ENCODE measurements around the gene SPRY1.

The SPRY1 gene

GRCh38 chr4:123409334-123409733 lies 12.7 kb downstream of the SPRY1 start:
- no peak for DNase-seq (ENCODE audit: low spot score)

DNA sequence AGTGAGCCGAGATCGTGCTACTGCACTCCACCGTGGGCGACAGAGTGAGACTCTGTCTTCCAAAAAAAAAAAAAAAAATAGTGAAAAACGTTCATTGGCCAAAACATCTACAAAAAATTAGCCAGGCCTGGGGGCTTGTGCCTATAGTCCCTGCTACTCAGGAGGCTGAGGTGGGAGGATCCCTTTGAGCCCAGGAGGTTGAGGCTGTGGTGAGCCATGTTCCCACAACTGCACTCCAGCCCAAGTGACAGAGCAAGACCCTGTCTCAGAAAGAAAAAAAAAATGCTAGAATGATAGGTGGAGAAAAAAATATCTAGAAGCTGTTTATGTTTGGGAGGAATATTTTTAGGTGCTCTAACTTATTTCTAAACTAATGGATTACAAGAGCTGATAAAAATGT lies 14.9 kb downstream of the SPRY1 start:
- no peak for DNase-seq (ENCODE audit: low spot score)

DNA sequence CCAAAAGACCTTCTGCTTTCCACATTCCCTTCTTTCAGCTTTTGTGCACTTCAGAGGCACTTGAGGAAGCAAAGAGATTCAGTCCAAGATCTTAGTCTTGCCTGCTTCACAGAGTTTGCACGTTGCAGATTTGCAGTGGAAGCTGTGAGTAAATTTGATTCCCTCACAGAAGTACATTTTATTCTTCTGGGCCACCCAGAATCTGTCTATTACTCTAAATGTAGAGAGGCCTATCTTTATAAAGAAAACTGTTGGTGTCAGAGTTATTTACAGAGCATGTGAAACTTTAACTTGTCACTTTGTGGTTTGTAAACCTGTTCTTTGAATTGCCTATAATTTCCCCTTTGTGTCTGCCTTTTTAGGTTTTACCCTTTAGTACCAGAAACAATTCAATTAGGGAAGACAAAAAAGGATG lies 15.5 kb downstream of the SPRY1 start:
- no peak for DNase-seq (ENCODE audit: low spot score)

GRCh38 chr4:123412700-123413512 lies 16.3 kb downstream of the SPRY1 start:
- no peak for DNase-seq (ENCODE audit: low spot score)

DNA sequence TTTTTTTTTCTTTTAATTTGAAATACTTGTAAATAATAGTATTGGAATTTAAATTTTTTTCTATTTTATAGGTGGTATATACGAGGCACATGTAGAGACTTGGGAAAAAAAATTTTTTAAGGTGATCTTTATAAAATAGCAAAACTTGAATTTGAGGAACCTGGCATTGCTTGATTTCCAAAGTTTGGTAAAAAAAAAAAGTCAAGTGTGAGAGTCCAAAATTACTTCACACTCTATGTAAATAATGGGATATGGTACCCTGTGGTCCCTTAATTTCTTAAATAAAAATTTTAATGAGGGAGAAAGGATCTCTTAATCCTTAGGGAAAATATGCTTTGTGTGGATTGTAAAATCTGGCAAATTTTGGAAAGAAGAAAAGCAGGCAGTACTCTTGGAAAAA lies 19.0 kb downstream of the SPRY1 start:
- no peak for DNase-seq (ENCODE audit: low spot score)

- no peak for DNase-seq (ENCODE audit: low spot score)
Observed at GRCh38 chr4:123415977-123416376, 19.4 kb downstream of the SPRY1 start.

DNA sequence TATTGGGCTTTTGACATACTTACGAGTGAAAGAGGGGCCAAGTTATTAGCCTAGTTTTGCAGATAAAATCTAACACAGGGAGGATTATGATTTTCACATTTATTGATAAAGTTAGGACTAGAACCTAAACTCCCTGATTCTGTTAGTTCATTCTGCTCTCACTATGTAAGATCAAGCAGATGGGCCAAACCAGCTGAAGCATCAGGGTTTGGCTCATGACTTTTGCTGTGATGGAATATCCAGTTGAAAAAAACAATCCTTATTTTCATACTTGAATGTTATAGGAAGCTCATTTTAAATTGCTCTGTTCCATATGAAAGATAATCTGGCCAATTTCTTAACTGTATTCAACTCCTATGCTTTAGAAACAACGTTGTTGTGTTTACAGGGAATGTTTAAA lies 21.2 kb downstream of the SPRY1 start:
- no peak for DNase-seq (ENCODE audit: low spot score)

GRCh38 chr4:123418351-123418931 lies 21.8 kb downstream of the SPRY1 start:
- DNase-seq (ENCODE audit: low spot score): peak; percentile 81

DNA sequence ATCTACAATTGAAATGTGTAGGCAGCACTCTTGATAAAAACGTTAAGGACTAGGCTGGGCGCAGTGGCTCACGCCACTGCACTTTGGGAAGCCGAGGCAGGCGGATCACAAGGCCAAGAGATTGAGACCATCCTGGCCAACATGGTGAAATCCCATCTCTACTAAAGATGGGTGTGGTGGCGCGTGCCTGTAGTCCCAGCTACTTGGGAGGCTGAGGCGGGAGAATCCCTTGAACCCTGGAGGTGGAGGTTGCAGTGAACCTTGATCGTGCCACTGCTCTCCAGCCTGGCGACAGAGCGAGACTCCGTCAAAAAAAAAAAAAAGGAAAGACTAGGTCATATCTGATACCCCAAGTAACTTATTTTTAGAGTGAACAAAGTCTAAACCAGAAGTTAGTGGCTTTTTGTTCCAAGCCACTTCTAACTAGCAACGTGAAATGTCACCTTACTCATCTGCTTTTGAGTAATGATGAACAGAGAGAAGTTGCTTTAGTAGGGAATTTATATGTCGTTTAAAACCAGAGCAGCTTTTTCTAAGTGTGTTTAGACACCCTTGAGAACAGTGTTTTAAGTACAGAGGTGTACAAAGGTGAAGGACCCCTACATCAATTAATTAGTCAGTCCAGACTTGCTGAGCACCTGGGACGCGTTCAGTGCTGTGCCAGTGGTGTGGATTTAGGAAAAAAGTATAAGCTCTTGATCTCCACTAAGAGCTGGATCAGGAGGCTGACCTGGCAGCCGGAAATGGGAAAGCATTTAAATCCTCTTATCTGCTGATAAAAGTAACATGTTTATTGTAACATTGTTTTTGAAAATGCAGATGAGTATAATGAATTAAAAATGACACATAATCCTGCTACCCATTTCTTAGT lies 23.5 kb downstream of the SPRY1 start:
- no peak for DNase-seq (ENCODE audit: low spot score)

DNA sequence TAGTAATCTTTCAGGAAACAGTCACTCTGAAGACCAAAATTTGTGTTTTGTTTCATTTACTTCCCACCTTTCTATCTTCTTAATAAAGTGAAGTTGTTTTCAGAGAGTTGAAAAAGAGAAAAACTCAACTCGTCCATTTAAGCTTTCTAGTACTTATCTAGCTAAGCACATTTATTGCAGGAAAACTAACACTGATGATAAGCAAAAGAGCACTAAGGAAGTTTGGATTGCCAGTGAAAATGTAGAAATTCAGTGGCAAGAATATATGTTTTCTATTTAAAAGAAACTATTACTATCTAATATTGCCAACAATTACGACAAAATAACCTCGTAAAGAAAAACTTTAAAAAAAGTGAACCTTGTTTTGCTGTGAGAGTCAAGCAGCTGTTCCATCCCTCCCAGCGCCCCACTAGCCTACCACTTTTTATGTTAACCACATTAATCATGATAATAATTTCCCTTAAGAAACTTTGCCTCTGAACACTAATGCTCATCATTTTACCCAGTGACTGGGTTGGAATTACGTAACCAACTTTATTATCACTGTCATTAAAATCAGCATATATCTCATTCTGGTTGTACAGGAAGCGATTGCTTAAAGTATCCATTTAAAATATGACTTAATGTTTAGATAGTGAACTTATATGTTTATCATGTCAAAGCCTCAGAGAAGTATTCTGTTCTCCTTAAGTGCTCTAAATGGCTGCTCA lies 24.8 kb downstream of the SPRY1 start:
- DNase-seq (ENCODE audit: low spot score): no peak

- no peak for DNase-seq (ENCODE audit: low spot score)
Observed at GRCh38 chr4:123421937-123422781, 25.6 kb downstream of the SPRY1 start.

DNA sequence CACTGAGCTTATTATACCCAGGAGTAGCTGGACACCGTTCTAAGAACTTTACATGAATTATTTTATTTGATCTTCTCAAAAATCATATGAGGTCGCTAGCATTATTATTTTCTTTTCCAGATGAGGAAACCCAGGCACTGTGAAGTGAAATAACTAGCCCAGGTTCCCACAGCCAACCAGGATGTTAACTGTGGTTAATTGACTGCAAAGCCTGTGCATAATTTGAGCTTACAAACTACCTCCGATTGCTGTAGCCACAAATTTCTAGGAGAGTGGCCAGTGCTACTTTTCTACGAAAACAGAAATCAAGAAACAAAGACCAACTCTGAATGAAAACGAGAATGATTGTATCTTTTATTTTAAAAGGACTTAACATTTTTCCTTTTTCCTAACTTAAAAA lies 27.2 kb downstream of the SPRY1 start:
- DNase-seq (ENCODE audit: low spot score): no peak

- no peak for DNase-seq (ENCODE audit: low spot score)
Observed at GRCh38 chr4:123427951-123428350, 31.4 kb downstream of the SPRY1 start.

GRCh38 chr4:123430031-123430430 lies 33.4 kb downstream of the SPRY1 start:
- no peak for DNase-seq (ENCODE audit: low spot score)

- DNase-seq (ENCODE audit: low spot score): no peak
Observed at GRCh38 chr4:123430501-123430900, 33.9 kb downstream of the SPRY1 start.

- no peak for DNase-seq (ENCODE audit: low spot score)
Observed at GRCh38 chr4:123433573-123433972, 37.0 kb downstream of the SPRY1 start.

GRCh38 chr4:123433976-123434375 lies 37.4 kb downstream of the SPRY1 start:
- no peak for DNase-seq (ENCODE audit: low spot score)

- no peak for DNase-seq (ENCODE audit: low spot score)
Observed at GRCh38 chr4:123435246-123436113, 38.9 kb downstream of the SPRY1 start.

DNA sequence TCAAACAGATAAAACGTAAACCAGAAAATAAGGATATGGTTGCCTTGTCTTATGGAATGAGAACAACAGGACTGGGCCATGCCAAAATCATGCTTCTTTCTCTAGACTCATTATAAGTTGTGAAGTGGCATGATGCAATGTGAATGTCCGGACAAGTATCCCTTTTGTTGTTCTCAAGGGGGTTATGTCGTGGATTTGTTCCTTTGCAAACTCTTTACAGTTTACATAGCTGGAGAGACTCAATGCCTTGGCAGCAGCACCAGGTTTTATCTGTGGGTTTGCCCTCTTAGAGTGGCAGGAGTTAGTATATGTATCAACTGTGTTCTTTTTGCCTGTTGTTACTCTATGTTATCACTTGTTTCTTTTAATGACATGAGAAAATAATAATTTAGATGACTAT lies 41.4 kb downstream of the SPRY1 start:
- no peak for DNase-seq (ENCODE audit: low spot score)
